ENCODE results near the gene KCNC3.
"Not testable (repeated sequence)": the region's sequence is repeated elsewhere in the genome, so short reads cannot be mapped to it uniquely, and the experiment has no call there.

The KCNC3 gene

DNA sequence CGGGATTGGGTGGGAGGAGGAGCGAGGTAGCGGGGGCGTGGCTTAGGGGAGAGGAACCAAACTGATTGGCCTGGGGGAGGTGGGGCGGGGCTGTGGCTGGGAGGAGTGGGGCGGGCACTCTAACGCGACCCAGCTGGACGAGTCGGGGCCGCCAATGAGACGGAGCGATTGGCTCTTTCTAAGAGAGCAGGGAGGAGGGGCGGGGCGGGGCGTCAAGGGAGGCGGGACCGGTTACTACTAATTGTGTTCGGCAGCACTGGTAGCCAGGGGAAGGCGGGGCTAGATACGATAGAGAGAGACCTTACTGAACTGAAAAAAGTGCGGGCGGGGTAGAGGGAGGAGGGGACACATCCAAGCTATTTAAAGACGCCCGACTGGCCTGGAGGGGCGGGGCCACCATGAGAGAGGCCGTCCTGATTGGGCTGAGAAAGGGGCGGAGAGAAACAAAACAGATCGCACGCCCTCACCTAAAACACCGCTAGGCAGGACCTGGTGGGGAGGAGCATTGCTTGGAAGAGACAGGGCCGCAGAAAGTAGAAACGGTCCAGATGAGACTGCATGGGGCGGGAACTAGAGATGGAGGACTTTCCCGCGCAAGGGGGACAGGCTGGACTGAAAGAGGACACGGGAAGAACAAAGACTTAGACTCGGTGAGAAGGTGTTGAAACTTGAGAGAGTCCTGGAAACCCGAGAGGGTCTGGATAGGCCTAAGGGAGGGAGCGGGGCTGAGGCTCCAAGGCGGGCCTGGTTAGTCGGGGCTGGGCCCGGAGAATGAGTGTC lies at the start of gene KCNC3:
KCNC3 (minus strand) TSS at position 232 of the 780 bp plus-strand sequence. CDS start 295 bp downstream, outside the sequence.
- DNase-seq: peak; percentile 94

GRCh38 chr19:50378863-50379236 lies 49.7 kb upstream of the KCNC3 start:
- no peak for DNase-seq

GRCh38 chr19:50378169-50378862 lies 49.1 kb upstream of the KCNC3 start:
- no peak for DNase-seq

DNA sequence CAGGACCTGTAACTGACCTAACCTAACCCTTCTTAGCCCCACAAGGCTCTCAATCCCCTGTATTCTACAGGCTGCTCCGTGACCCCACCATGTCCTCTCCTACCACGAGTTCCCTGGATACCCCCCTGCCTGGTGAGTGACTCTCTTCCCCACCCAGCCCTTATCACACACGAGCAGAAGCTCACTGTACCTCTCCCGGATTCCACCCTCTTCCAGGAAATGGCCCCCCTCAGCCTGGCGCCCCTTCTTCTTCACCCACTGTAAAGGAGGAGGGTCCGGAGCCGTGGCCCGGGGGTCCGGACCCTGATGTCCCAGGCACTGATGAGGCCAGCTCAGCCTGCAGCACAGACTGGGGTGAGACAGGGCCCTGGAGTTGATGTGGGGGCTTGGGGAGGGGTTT lies 48.3 kb upstream of the KCNC3 start:
- DNase-seq: no peak

- DNase-seq: no peak
Measured at GRCh38 chr19:50377051-50377461, 47.9 kb upstream of the KCNC3 start.

GRCh38 chr19:50376166-50377050 lies 47.2 kb upstream of the KCNC3 start, which contains the start of gene NR1H2:
Gene NR1H2, plus strand, starts transcription at chr19:50376457. Its CDS starts 1,149 bp downstream, at chr19:50377606.
- DNase-seq: peak; percentile 98

- no peak for DNase-seq
Measured at GRCh38 chr19:50371914-50372475, 42.8 kb upstream of the KCNC3 start.

DNA sequence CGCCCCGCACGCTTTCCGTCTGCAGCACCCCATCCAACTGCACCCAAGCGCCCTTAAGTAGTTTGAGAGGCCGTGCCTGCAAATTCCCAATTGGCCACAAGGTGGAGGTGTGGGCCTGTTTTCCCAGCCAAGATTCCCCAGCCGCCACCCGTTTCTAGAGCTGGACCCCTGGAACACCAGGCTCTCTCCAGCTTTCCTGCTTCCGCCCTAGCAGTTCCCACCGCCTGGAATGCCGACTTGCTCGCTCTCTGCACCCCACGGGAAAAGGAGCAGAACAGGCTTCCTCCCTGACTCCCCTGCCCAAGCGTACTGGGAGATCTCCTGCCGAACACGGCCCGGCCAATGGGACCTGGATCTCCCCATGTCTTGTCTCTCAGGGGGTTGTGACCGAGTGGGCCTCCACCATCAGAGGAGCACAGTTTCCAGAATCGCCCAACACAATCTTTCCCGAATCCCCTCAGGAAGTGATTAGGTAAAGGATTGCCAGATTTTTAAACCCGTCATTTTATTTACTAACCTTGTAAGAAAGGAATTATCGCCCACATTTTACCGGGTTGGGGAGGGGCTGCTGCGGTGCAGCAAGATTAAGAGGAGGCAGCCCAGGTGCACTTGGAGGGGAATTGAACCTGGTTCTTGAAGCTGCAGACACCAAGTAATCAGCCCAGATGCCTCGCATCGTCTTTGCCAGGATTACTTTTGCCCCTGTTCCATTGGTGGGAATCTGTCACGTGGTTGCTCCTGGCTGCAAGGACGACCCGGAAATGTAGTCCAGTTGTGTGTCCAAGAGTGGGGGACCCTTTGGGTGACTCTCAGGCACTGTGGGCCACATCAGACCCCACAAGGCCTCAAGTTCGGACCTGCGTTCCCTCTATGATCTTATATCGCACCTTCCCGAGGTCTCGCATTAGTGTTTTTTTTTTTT lies 39.7 kb upstream of the KCNC3 start:
- peak; percentile 87 for DNase-seq

DNA sequence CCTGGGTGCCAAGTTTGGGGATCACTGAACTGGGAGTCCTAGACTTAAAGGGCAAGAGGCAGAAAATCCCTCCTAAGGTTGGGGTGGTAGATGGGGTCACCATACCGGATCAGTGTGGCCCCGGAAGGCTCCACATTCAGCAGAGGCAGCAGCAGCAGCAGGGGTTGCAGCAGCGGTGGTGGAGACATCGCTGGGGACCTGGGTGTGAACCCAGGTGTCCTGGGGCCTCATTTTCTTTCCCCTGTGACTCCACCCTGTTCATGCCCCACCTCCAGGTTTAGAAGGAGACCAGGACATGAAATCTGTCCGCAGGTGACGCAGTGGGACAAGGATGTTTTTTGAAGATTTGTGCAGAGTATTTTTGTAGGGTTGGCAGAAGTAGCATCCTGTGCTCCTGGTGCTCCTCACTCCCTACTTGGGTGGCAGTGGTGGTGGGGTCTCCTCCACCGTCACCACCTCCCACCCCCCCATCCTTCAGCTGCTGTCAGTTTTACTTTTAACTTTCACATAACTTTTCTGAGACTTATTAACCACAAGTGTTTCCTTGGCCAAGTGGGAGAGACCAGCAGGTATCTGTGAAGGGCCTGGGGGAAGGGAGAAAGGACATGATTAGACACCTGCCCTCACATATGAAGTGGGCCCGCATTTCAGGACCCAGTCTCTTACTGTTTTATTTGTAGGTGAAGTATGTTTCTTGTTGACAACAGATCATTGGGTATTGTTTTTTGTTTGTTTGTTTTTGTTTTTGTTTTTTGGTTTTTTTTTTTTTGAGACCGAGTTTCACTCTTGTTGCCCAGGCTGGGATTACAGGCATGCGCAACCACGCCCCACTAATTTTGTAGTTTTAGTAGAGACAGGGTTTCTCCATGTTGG lies 36.5 kb upstream of the KCNC3 start, which contains the start of gene NAPSA:
NAPSA (minus strand) TSS at position 206 of the 873 bp plus-strand sequence; CDS start at position 188, 18 bp downstream.
- no peak for DNase-seq

DNA sequence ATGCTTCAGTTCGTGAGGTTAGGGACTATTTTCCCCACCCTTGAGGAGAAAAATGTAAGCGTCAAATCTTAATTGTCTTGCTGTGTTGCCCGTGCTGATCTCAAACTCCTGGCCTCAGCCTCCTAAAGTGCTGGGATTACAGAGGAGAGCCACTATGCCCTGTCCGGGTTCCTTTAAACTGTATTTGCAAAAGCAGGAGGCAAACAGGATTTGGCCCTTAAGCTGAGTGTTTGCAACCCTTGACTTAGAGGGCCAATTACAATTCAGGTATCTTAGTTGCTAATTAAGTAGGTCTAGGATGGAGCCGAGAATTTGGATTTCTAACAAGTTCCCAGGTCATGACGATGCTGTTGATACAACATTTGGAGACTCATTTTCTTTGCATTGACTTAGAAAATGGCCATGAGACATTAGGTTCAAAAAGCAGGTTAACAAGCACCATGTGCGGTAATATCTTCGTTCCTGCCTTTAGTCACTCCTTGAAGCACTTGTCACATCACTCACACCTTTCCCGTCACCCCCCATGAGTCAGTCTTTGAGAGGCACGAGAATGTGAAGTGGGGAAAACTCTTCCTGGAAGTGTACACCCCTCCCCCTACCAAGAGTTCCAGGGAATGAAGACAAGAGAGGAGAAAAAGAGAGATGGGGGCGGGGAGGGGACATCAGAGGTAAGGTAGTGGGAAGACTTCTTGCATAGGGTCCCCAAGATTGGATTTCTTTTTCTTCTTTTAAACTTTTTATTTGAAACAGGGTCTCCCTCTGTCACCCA lies 33.7 kb upstream of the KCNC3 start:
- no peak for DNase-seq

DNA sequence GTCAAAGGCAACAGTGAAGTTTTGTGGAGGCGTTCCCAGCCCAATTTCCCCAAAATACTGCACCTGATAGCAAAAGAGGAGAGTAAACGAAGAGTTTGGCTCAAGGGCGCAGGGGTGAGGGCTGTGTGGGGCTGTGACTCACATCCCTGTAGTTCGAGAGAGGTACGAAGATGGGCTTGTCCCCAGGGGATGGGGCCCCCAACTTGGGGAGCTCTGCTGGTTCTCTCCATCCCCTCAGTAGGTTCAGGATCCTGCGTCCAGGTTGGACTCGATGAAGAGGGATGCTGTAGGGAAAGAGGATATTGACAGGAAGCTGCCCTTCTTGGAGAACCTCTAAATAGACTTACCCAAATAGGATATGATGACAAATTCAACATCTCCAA lies 32.8 kb upstream of the KCNC3 start:
- no peak for DNase-seq

DNA sequence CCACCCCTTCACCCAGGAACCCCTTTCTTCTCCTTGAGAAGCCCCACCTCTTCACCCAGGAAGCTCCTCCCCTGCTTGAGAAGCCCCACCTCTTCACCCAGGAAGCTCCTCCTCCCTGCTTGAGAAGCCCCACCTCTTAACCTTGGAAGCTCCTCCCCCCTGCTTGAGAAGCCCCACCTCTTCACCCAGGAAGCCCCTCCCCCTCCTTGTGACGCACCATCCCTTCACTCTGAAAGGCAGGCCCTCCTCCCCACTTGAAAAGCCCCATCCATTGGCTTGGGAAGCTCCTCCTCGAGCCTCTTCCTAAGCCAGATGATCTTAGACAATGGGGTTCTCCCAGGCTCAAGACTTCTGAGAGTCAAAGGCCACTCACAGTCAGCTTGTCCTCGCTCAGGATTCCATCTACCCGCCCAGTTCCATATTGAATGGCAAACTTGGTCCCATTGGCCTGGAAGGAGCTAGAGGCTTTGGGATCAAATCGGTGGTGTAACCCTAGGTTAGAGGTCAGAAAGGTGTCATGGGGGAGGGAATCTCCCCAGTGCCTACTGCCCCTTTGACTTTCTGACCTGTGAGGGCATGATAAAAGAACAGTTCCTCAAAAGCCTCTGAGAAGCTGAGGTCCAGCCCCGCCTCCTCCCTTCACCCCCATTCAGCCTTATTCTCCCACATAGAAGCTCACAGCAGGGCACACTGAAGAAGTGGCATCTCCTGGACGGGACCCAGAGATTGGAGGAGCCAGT lies 32.3 kb upstream of the KCNC3 start:
- DNase-seq: no peak

- DNase-seq: no peak
Measured at GRCh38 chr19:50359328-50359818, 30.2 kb upstream of the KCNC3 start.

DNA sequence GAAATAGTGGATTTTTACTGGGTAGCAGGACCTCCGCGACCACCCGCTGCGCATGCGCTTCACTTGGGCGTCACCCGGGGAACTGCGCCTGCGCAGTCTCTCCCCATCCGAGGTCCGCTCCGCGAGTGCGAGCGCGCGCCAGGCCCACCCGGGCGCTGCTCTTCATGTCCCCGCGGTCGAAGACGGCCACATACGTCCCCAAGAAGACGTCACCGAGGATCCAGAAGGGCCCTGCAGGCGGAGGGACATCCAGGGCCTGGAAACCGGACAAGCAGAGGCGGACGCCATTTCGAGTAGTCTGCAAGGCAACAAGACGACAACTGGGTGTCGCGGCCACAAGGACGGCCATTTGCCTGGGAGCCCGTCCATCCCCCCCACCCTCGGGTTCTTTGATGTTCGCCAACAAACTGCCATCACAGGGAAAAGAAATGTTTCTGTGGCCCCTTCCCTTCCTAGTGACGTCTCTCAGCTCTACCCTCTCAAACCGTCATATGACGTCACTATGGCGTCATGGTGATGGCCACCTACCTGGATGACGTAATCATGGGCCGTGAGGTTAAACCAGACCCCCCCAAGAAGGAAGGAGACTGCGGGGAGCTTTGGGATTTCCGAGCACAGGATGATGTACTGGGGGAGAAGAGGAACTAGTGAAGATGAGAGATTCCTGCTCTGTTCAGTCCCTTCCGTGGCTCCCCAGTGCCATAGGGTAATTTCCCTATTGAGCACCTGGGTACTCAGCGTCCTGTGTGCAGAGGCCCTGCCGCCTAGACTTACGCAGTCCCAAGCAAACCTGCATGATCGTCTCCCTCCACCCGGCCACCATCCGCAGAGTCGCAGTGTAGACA lies 29.5 kb upstream of the KCNC3 start:
- DNase-seq: peak; percentile 56

- peak; percentile 56 for DNase-seq
Measured at GRCh38 chr19:50357178-50358100, 28.3 kb upstream of the KCNC3 start.

DNA sequence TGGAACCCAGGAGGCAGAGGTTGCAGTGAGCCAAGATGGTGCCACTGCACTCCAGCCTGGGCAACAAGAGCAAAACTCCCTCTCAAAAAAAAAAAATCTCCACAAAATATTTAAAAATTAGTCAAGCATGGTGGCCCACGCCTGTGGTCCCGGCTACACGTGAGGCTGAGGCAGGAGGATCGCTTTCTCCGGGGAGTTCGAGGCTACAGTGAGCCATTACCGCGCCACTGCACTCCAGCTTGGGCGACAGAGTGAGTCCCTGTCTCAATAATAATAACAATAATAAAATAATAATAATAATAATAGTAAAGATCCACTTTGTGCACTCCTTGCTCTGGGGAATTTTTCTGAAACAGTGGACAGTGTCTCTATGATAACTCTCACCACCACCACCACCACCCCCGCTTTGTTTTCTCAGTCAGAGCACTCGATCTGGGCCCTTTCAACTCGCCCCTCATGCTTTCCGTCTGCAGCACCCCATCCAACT lies 27.6 kb upstream of the KCNC3 start:
- DNase-seq: no peak

DNA sequence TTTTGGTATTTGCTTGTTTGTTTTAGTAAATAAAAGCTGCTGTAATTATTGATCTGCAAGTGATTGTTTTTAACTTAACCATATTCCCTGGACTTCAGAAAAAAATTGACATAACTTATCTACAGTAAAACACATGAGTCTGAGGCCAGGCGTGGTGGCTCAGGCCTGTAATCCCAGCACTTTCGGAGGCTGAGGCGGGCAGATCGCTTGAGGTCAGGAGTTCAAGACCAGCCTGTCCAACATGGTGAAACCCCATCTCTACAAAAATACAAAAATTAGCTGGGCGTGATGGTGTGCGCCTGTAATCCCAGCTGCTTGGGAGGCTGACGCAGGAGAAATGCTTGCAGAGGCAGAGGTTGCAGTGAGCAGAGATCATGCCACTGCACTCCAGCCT lies 24.3 kb upstream of the KCNC3 start:
- DNase-seq: not testable (repeated sequence)

All from fibroblast of skin of right biceps (primary cell).